HFFc6 (cell line): ENCODE results near the gene NEU2. TPM values are rescaled to one million over a fixed set of nuclear protein-coding genes. Genes with fewer than 3 reads are reported as not detected.

Experiments
- DNase-seq: peaks from one replicate; pipeline ENCODE4 v3.0.0-alpha.2; 2018
- H3K27ac Mint-ChIP-seq: 2 replicates; pipeline ENCODE4 v1.8.0; 2020; ENCODE audit warnings: mild to moderate bottlenecking, mixed read lengths
- H3K27me3 Mint-ChIP-seq: 2 replicates; pipeline ENCODE4 v1.8.0; 2021; ENCODE audit warnings: mild to moderate bottlenecking, moderate library complexity, mixed read lengths; ENCODE audit not compliant: insufficient read depth
- H3K36me3 Mint-ChIP-seq: 2 replicates; pipeline ENCODE4 v1.8.0; 2021; ENCODE audit warnings: low read depth, mixed read lengths
- H3K4me1 Mint-ChIP-seq: 2 replicates; pipeline ENCODE4 v1.8.0; 2020; ENCODE audit warnings: low read depth, mixed read lengths
- H3K4me3 Mint-ChIP-seq: 2 replicates; pipeline ENCODE4 v1.8.0; 2020; ENCODE audit warnings: mild to moderate bottlenecking, moderate library complexity, mixed read lengths
- H3K9me3 Mint-ChIP-seq: 2 replicates; pipeline ENCODE4 v1.8.0; 2020; ENCODE audit warnings: mild to moderate bottlenecking, mixed read lengths
- total RNA-seq, 6 experiments: library from RNA; stranded (reverse); fragmentation: NEBNext Ultra II Directional; extraction: Animal tissue kit (Norgen Biotek cat#: 25700); gene quantifications; 2 replicates in 1 of 6; 3 replicates in 5 of 6; pipeline ENCODE4 v1.2.3, GENCODE V29; 2021
- TF ChIP-seq, protein P1 (sequence below): fragments of 200-600 bp; sonication (generic); IDR thresholded peaks from 2 replicates; pipeline ENCODE4 v1.5.0; 2021; ENCODE audit warnings: antibody characterized with exemption, mild to moderate bottlenecking

Gene NEU2
- total RNA-seq, 6 experiments from 2014 or later, result not detected

- DNase-seq, result no peak
- Mint-ChIP-seq H3K27ac (no peak overlapping the region), H3K4me1 (peaks cover 6% of the 10 kb centered on the region), H3K9me3 (no peaks in the 10 kb centered on the region), H3K4me3 (no peak overlapping the region), H3K27me3 (peaks cover 35% of the 10 kb centered on the region), H3K36me3 (no peaks in the 10 kb centered on the region)
- TF ChIP-seq, protein P1, sequence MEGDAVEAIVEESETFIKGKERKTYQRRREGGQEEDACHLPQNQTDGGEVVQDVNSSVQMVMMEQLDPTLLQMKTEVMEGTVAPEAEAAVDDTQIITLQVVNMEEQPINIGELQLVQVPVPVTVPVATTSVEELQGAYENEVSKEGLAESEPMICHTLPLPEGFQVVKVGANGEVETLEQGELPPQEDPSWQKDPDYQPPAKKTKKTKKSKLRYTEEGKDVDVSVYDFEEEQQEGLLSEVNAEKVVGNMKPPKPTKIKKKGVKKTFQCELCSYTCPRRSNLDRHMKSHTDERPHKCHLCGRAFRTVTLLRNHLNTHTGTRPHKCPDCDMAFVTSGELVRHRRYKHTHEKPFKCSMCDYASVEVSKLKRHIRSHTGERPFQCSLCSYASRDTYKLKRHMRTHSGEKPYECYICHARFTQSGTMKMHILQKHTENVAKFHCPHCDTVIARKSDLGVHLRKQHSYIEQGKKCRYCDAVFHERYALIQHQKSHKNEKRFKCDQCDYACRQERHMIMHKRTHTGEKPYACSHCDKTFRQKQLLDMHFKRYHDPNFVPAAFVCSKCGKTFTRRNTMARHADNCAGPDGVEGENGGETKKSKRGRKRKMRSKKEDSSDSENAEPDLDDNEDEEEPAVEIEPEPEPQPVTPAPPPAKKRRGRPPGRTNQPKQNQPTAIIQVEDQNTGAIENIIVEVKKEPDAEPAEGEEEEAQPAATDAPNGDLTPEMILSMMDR, result no peak
These were observed 51.3 kb downstream of the NEU2 start for GRCh38 chr2:233083782-233084181.

DNA sequence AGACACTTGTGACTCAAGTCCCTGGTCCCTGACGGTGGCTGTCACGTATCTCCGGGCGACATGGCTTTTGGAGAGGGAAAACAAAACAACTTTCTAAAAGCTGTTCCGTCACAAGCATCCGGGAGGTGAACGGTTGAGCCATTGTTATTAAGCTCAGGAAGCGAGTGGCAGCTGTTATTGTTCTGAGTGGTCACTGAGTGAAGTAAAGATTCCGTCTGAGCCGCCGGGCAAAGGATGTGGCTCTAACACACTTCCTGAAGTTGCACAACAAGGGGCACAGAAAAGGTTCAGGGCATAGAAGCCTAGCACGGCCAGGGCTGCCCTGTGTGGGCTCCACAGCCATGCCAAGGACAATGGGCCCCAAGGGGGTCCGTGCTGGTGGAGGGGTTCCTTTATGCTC lies 52.0 kb downstream of the NEU2 start:
- Mint-ChIP-seq H3K4me1 (peaks cover 6% of the 10 kb centered on the region), H3K4me3 (no peak overlapping the region), H3K9me3 (no peaks in the 10 kb centered on the region), H3K36me3 (no peaks in the 10 kb centered on the region), H3K27ac (no peak overlapping the region), H3K27me3 (peaks cover 35% of the 10 kb centered on the region)
- DNase-seq, result no peak
- TF ChIP-seq, protein P1, result no peak

Other genes starting within 250 kb of the NEU2 start
- gene SNORC, start 162.4 kb upstream of the NEU2 start, total RNA-seq, result 1 to 10 TPM in 1 of 6 experiments, under 1 TPM in 5; 0.55 to 1.2 (median 0.67) TPM
- under 1 TPM in 3 of 6 experiments, not detected in 3; 0.20 to 0.36 (median 0.28) TPM for gene NGEF, start 19.4 kb upstream of the NEU2 start, total RNA-seq
- gene INPP5D, start 27.7 kb downstream of the NEU2 start, total RNA-seq, result under 1 TPM in 5 of 6 experiments, not detected in 1; 0.19 to 0.66 (median 0.43) TPM
- 10 to 100 TPM; 19.7 to 22.8 (median 21.6) TPM for gene ATG16L1, start 219.0 kb downstream of the NEU2 start, total RNA-seq